DOHH2 (cell line): Measurements from ENCODE around the gene SYNE3.

Source experiments
- H3F3A ChIP-seq: fragments of 200-600 bp; sonication (generic), shearing (Covaris generic); 2 replicates; pipeline ENCODE4 v1.6.0; 2016; ENCODE audit warnings: antibody characterized with exemption, mild to moderate bottlenecking; ENCODE audit not compliant: control insufficient read depth, insufficient read depth
- H3K27ac ChIP-seq: fragments of 200-600 bp; sonication (generic); 2 replicates; pipeline ENCODE4 v1.5.1; 2014; ENCODE audit warnings: low read depth, mild to moderate bottlenecking, low read length, moderate library complexity
- H3K27me3 ChIP-seq: fragments of 200-600 bp; sonication (generic); 2 replicates; pipeline ENCODE4 v1.6.1; 2014; ENCODE audit warnings: mild to moderate bottlenecking, low read length, mixed read lengths; ENCODE audit not compliant: control insufficient read depth
- H3K36me3 ChIP-seq: fragments of 200-600 bp; sonication (generic); 2 replicates; pipeline ENCODE4 v1.6.1; 2014; ENCODE audit warnings: mild to moderate bottlenecking, low read length, moderate library complexity, mixed read lengths; ENCODE audit not compliant: control insufficient read depth
- H3K4me1 ChIP-seq: fragments of 200-600 bp; sonication (generic); 2 replicates; pipeline ENCODE4 v1.6.1; 2014; ENCODE audit warnings: mild to moderate bottlenecking, low read length, mixed read lengths; ENCODE audit not compliant: control insufficient read depth
- H3K4me2 ChIP-seq: fragments of 200-600 bp; sonication (generic); 2 replicates; pipeline ENCODE4 v1.6.0; 2014; ENCODE audit warnings: mild to moderate bottlenecking, low read length, moderate library complexity
- H3K4me3 ChIP-seq: fragments of 200-600 bp; sonication (generic); 2 replicates; pipeline ENCODE4 v1.5.1; 2014; ENCODE audit warnings: mild to moderate bottlenecking, low read length, mixed read lengths
- H3K79me2 ChIP-seq: fragments of 200-600 bp; sonication (generic); 2 replicates; pipeline ENCODE4 v1.6.1; 2014; ENCODE audit warnings: mild to moderate bottlenecking, low read length, mixed read lengths; ENCODE audit not compliant: control insufficient read depth
- H3K9me2 ChIP-seq: fragments of 200-600 bp; sonication (generic); replicated peaks from 2 replicates; pipeline ENCODE4 v1.6.1; 2014; ENCODE audit warnings: mild to moderate bottlenecking, low read length, mixed read lengths; ENCODE audit not compliant: control insufficient read depth
- H3K9me3 ChIP-seq: fragments of 200-600 bp; sonication (generic); 2 replicates; pipeline ENCODE4 v1.6.1; 2014; ENCODE audit warnings: antibody characterized with exemption, low read length, mixed read lengths; ENCODE audit not compliant: control insufficient read depth, insufficient read depth
- H4K20me1 ChIP-seq: fragments of 200-600 bp; sonication (generic); 2 replicates; pipeline ENCODE4 v1.6.0; 2014; ENCODE audit warnings: low read depth, mild to moderate bottlenecking, antibody characterized with exemption, low read length, moderate library complexity; ENCODE audit not compliant: control insufficient read depth, insufficient read depth
- CTCF ChIP-seq: fragments of 200-600 bp; sonication (generic); IDR thresholded peaks from one replicate; pipeline ENCODE4 v1.5.1; 2014; ENCODE audit warnings: antibody characterized with exemption, mild to moderate bottlenecking, low read depth, low read length; ENCODE audit not compliant: poor library complexity, severe bottlenecking
- EZH2phosphoT487 ChIP-seq: fragments of 200-600 bp; sonication (generic); IDR thresholded peaks from 2 replicates; pipeline ENCODE4 v1.6.1; 2017; ENCODE audit warnings: borderline replicate concordance, mild to moderate bottlenecking, antibody characterized with exemption, low read length, moderate library complexity, mixed read lengths

Gene SYNE3

GRCh38 chr14:95547272-95547625, 30.8 kb upstream of the SYNE3 start:
- Histone ChIP-seq H3K4me3 (no peak overlapping the region), H3K36me3 (peaks cover 3% of the 10 kb centered on the region; the same call in 1 of the 2 replicates), H3K27ac (no peak overlapping the region), H4K20me1 (no peaks in the 10 kb centered on the region), H3K27me3 (no peaks in the 10 kb centered on the region), H3K4me1 (no peaks in the 10 kb centered on the region), H3F3A (no peaks in the 10 kb centered on the region), H3K9me3 (no peaks in the 10 kb centered on the region), H3K4me2 (no peak overlapping the region), H3K9me2 (no peaks in the 10 kb centered on the region), H3K79me2 (peaks cover 11% of the 10 kb centered on the region)
- TF ChIP-seq CTCF (no peak), EZH2phosphoT487 (no peak)

GRCh38 chr14:95545515-95546168, 29.2 kb upstream of the SYNE3 start:
- no peaks in the 10 kb centered on the region for H3K9me2 ChIP-seq
- H3K79me2 ChIP-seq = peaks cover 27% of the 10 kb centered on the region
- H3K27ac ChIP-seq = no peak overlapping the region
- peaks cover 3% of the 10 kb centered on the region; the same call in 1 of the 2 replicates for H3K36me3 ChIP-seq
- H3K4me2 ChIP-seq = no peak overlapping the region
- H3K9me3 ChIP-seq = no peaks in the 10 kb centered on the region
- no peaks in the 10 kb centered on the region for H3K27me3 ChIP-seq
- TF ChIP-seq EZH2phosphoT487 (no peak), CTCF (no peak)
- no peak overlapping the region for H3K4me3 ChIP-seq
- no peaks in the 10 kb centered on the region for H3F3A ChIP-seq
- H4K20me1 ChIP-seq = no peaks in the 10 kb centered on the region
- no peaks in the 10 kb centered on the region for H3K4me1 ChIP-seq

GRCh38 chr14:95544588-95544987, 28.1 kb upstream of the SYNE3 start:
- no peaks in the 10 kb centered on the region for H3F3A ChIP-seq
- H3K9me2 ChIP-seq = no peaks in the 10 kb centered on the region
- peaks cover 35% of the 10 kb centered on the region for H3K79me2 ChIP-seq
- H3K4me2 ChIP-seq = no peak overlapping the region
- no peak overlapping the region for H3K27ac ChIP-seq
- H3K4me3 ChIP-seq = no peak overlapping the region
- TF ChIP-seq EZH2phosphoT487 = no peak
- TF ChIP-seq CTCF = no peak
- no peaks in the 10 kb centered on the region for H3K9me3 ChIP-seq
- H3K36me3 ChIP-seq = peaks cover 3% of the 10 kb centered on the region; the same call in 1 of the 2 replicates
- H3K27me3 ChIP-seq = no peaks in the 10 kb centered on the region
- no peaks in the 10 kb centered on the region for H3K4me1 ChIP-seq
- 0 out of 2 replicates have a peak, but pooled peaks cover 5% of the 10 kb centered on the region for H4K20me1 ChIP-seq
